NOMO-1 treated with DMSO at 0.1 percent for 48 hours (cell line): ENCODE data around the gene PCDHGC3.

Experiments used
- DNase-seq: peaks from one replicate; lab custom pipeline; 2025; ENCODE audit not compliant: unreplicated experiment; lab: John Stamatoyannopoulos, UW

Gene PCDHGC3

GRCh38 chr5:141484641-141485311 is 9.0 kb downstream of the PCDHGC3 start, which contains the start of gene PCDHGC4:
TSS of gene PCDHGC4 (plus strand) at chr5:141485030. CDS start at chr5:141485174, 144 bp downstream.
- DNase-seq, result no peak

- DNase-seq, result no peak
Measured at GRCh38 chr5:141485321-141486055, 9.7 kb downstream of the PCDHGC3 start.

- no peak for DNase-seq
Measured at GRCh38 chr5:141486091-141486490, 10.3 kb downstream of the PCDHGC3 start.

GRCh38 chr5:141487131-141487530 is 11.4 kb downstream of the PCDHGC3 start:
- no peak for DNase-seq

- no peak for DNase-seq
Measured at GRCh38 chr5:141488591-141489561, 13.1 kb downstream of the PCDHGC3 start, which contains the start of gene PCDHGC5. TSS of gene PCDHGC5 (plus strand) at chr5:141489081. CDS start at chr5:141489241, 160 bp downstream.

GRCh38 chr5:141489841-141490240 is 14.1 kb downstream of the PCDHGC3 start:
- DNase-seq, result no peak

- DNase-seq, result no peak
Measured at GRCh38 chr5:141490271-141490670, 14.5 kb downstream of the PCDHGC3 start.

- DNase-seq, result no peak
Measured at GRCh38 chr5:141490771-141491170, 15.0 kb downstream of the PCDHGC3 start.

GRCh38 chr5:141491323-141492167 is 15.8 kb downstream of the PCDHGC3 start:
- no peak for DNase-seq

GRCh38 chr5:141492168-141492885 is 16.6 kb downstream of the PCDHGC3 start:
- DNase-seq, result peak; percentile 17

GRCh38 chr5:141493500-141494422 is 18.0 kb downstream of the PCDHGC3 start:
- no peak for DNase-seq

- DNase-seq, result no peak
Measured at GRCh38 chr5:141494761-141495452, 19.1 kb downstream of the PCDHGC3 start.

GRCh38 chr5:141495453-141495811 is 19.7 kb downstream of the PCDHGC3 start:
- no peak for DNase-seq

- DNase-seq, result no peak
Measured at GRCh38 chr5:141496038-141496437, 20.3 kb downstream of the PCDHGC3 start.

GRCh38 chr5:141501761-141502160 is 26.0 kb downstream of the PCDHGC3 start:
- no peak for DNase-seq

GRCh38 chr5:141503681-141504080 is 27.9 kb downstream of the PCDHGC3 start:
- DNase-seq, result no peak

- no peak for DNase-seq
Measured at GRCh38 chr5:141504216-141504615, 28.4 kb downstream of the PCDHGC3 start.
